SK-N-SH (cell line): ENCODE data around the gene FAM227A.

Source experiments
- CHD2 ChIP-seq: fragments of 150-350 bp; IDR thresholded peaks from 2 replicates; pipeline ENCODE4 v1.6.1; 2018; ENCODE audit warnings: low read length; ENCODE audit not compliant: partially characterized antibody
- NRF1 ChIP-seq: IDR thresholded peaks from 2 replicates; pipeline ENCODE4 v1.6.1; 2012; ENCODE audit warnings: low read depth, mild to moderate bottlenecking, low read length
- RCOR1 ChIP-seq: fragments of 150-350 bp; IDR thresholded peaks from 2 replicates; pipeline ENCODE4 v1.6.1; 2017; ENCODE audit warnings: antibody characterized with exemption, low read length
- TF ChIP-seq, protein P1 (sequence below): fragments of 200-600 bp; sonication (generic); IDR thresholded peaks from 2 replicates; pipeline ENCODE4 v1.6.1; 2017; ENCODE audit warnings: antibody characterized with exemption, mild to moderate bottlenecking, moderate library complexity
- TF ChIP-seq, protein P2 (sequence below): IDR thresholded peaks from 2 replicates; pipeline ENCODE4 v1.6.1; 2012; ENCODE audit warnings: mild to moderate bottlenecking, low read depth, low read length, moderate library complexity

DNA sequence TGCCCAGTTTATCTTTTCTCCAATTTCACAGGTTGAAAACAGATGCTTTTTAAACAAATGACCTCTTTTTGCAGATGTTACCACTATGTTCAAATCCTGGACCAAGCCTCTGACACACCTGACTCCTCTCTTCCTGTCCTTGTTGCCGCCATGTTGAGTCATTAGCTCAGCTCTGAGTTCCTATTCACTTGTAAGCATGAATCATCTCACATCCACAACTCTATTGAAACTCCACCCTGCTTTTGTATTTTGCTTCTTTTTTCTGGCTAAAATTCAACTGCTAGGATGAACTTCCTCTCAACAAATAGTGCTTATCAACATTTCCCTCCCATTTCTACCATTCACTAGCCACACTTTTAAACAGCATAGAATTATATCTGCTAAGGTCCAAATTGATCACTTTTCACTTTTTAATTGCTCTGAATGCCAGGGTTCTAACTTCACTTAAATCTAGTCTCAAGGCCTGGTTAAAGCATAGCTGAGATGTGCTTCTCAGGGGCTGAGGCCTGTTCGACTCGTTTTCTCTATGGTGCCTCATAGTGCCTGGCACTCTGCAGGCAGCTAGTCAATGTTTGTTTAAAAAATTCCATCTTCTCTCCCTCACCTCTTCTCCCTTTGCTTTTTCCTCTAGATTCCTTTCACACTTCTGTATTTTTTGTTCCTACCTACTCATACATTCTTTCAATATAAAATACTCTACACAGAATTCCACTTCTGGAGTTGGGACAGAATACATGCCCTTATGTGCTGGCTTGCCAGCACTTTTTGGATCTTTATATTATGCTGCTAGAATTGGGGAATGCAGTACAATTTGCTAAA lies 40.6 kb upstream of the FAM227A start:
- TF ChIP-seq RCOR1 = no peak
- TF ChIP-seq NRF1 = no peak
- no peak for TF ChIP-seq CHD2
- TF ChIP-seq, protein P1, sequence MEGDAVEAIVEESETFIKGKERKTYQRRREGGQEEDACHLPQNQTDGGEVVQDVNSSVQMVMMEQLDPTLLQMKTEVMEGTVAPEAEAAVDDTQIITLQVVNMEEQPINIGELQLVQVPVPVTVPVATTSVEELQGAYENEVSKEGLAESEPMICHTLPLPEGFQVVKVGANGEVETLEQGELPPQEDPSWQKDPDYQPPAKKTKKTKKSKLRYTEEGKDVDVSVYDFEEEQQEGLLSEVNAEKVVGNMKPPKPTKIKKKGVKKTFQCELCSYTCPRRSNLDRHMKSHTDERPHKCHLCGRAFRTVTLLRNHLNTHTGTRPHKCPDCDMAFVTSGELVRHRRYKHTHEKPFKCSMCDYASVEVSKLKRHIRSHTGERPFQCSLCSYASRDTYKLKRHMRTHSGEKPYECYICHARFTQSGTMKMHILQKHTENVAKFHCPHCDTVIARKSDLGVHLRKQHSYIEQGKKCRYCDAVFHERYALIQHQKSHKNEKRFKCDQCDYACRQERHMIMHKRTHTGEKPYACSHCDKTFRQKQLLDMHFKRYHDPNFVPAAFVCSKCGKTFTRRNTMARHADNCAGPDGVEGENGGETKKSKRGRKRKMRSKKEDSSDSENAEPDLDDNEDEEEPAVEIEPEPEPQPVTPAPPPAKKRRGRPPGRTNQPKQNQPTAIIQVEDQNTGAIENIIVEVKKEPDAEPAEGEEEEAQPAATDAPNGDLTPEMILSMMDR = no peak
- TF ChIP-seq, protein P2, sequence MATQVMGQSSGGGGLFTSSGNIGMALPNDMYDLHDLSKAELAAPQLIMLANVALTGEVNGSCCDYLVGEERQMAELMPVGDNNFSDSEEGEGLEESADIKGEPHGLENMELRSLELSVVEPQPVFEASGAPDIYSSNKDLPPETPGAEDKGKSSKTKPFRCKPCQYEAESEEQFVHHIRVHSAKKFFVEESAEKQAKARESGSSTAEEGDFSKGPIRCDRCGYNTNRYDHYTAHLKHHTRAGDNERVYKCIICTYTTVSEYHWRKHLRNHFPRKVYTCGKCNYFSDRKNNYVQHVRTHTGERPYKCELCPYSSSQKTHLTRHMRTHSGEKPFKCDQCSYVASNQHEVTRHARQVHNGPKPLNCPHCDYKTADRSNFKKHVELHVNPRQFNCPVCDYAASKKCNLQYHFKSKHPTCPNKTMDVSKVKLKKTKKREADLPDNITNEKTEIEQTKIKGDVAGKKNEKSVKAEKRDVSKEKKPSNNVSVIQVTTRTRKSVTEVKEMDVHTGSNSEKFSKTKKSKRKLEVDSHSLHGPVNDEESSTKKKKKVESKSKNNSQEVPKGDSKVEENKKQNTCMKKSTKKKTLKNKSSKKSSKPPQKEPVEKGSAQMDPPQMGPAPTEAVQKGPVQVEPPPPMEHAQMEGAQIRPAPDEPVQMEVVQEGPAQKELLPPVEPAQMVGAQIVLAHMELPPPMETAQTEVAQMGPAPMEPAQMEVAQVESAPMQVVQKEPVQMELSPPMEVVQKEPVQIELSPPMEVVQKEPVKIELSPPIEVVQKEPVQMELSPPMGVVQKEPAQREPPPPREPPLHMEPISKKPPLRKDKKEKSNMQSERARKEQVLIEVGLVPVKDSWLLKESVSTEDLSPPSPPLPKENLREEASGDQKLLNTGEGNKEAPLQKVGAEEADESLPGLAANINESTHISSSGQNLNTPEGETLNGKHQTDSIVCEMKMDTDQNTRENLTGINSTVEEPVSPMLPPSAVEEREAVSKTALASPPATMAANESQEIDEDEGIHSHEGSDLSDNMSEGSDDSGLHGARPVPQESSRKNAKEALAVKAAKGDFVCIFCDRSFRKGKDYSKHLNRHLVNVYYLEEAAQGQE = no peak
